ENCODE measurements around the gene ZPBP2. TPM values are rescaled to one million over a fixed set of nuclear protein-coding genes. Genes with fewer than 3 reads are reported as not detected.
A peak's percentile ranks its signal among the peaks of the same experiment; 100 is the strongest.

ZPBP2 gene
- total RNA-seq, 1 donor from 2014 or later, result not detected

- H3K27me3 Mint-ChIP-seq, result no peaks in the 10 kb centered on the region
- H3K9me3 Mint-ChIP-seq, result no peaks in the 10 kb centered on the region
- no peak for TF ChIP-seq CTCF (conservative IDR thresholded peaks at IDR 0.05)
- H3K4me3 Mint-ChIP-seq, result no peak overlapping the region
- no peak for DNase-seq (ENCODE audit: extremely low spot score, unreplicated experiment)
- H3K36me3 Mint-ChIP-seq, result peaks cover 31% of the 10 kb centered on the region
- H3K27ac Mint-ChIP-seq, result no peak overlapping the region
- H3K4me1 Mint-ChIP-seq (ENCODE audit: unreplicated experiment), result peaks cover 11% of the 10 kb centered on the region
Observed at GRCh38 chr17:39915559-39915958, 47.6 kb downstream of the ZPBP2 start.

- no peak overlapping the region for H3K4me3 Mint-ChIP-seq
- no peaks in the 10 kb centered on the region for H3K9me3 Mint-ChIP-seq
- no peak for DNase-seq (ENCODE audit: extremely low spot score, unreplicated experiment)
- H3K27me3 Mint-ChIP-seq, result no peaks in the 10 kb centered on the region
- peak; percentile 40 for TF ChIP-seq CTCF (conservative IDR thresholded peaks at IDR 0.05)
- peaks cover 31% of the 10 kb centered on the region for H3K36me3 Mint-ChIP-seq
- H3K4me1 Mint-ChIP-seq (ENCODE audit: unreplicated experiment), result peaks cover 11% of the 10 kb centered on the region
- H3K27ac Mint-ChIP-seq, result no peak overlapping the region
Observed at GRCh38 chr17:39916918-39917317, 48.9 kb downstream of the ZPBP2 start.

- peaks cover 25% of the 10 kb centered on the region for H3K36me3 Mint-ChIP-seq
- H3K4me1 Mint-ChIP-seq (ENCODE audit: unreplicated experiment), result peaks cover 13% of the 10 kb centered on the region
- H3K27ac Mint-ChIP-seq, result no peak overlapping the region
- H3K27me3 Mint-ChIP-seq, result no peaks in the 10 kb centered on the region
- H3K4me3 Mint-ChIP-seq, result no peak overlapping the region
- DNase-seq (ENCODE audit: extremely low spot score, unreplicated experiment), result no peak
- no peak for TF ChIP-seq CTCF (conservative IDR thresholded peaks at IDR 0.05)
- no peaks in the 10 kb centered on the region for H3K9me3 Mint-ChIP-seq
Observed at GRCh38 chr17:39919087-39919683, 51.2 kb downstream of the ZPBP2 start.

GRCh38 chr17:39920218-39921210 lies 52.5 kb downstream of the ZPBP2 start:
- H3K36me3 Mint-ChIP-seq, result peaks cover 25% of the 10 kb centered on the region
- H3K27ac Mint-ChIP-seq, result no peak overlapping the region
- H3K4me3 Mint-ChIP-seq, result no peak overlapping the region
- peaks cover 27% of the 10 kb centered on the region for H3K4me1 Mint-ChIP-seq (ENCODE audit: unreplicated experiment)
- no peak for TF ChIP-seq CTCF (conservative IDR thresholded peaks at IDR 0.05)
- H3K27me3 Mint-ChIP-seq, result no peaks in the 10 kb centered on the region
- H3K9me3 Mint-ChIP-seq, result no peaks in the 10 kb centered on the region
- DNase-seq (ENCODE audit: extremely low spot score, unreplicated experiment), result no peak

- Mint-ChIP-seq H3K27me3 (no peaks in the 10 kb centered on the region), H3K27ac (no peak overlapping the region), H3K4me1 (ENCODE audit: unreplicated experiment) (peaks cover 28% of the 10 kb centered on the region), H3K4me3 (no peak overlapping the region), H3K9me3 (no peaks in the 10 kb centered on the region), H3K36me3 (peaks cover 22% of the 10 kb centered on the region)
- no peak for TF ChIP-seq CTCF (conservative IDR thresholded peaks at IDR 0.05)
- no peak for DNase-seq (ENCODE audit: extremely low spot score, unreplicated experiment)
Observed at GRCh38 chr17:39921323-39921722, 53.3 kb downstream of the ZPBP2 start.
